HG03521 (cell line): ENCODE results near the gene FOXC1.

Experiments
- ATAC-seq: cut with Tn5 transposase; IDR thresholded peaks from one replicate; pipeline ENCODE4 v1.9.1; 2021; ENCODE audit warnings: mild to moderate bottlenecking, moderate library complexity; ENCODE audit not compliant: unreplicated experiment

FOXC1 gene

DNA sequence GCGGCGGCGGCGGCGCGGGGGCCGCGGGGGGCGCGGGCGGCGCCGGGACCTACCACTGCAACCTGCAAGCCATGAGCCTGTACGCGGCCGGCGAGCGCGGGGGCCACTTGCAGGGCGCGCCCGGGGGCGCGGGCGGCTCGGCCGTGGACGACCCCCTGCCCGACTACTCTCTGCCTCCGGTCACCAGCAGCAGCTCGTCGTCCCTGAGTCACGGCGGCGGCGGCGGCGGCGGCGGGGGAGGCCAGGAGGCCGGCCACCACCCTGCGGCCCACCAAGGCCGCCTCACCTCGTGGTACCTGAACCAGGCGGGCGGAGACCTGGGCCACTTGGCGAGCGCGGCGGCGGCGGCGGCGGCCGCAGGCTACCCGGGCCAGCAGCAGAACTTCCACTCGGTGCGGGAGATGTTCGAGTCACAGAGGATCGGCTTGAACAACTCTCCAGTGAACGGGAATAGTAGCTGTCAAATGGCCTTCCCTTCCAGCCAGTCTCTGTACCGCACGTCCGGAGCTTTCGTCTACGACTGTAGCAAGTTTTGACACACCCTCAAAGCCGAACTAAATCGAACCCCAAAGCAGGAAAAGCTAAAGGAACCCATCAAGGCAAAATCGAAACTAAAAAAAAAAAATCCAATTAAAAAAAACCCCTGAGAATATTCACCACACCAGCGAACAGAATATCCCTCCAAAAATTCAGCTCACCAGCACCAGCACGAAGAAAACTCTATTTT, 2.0 kb downstream of the FOXC1 start:
- no peak for ATAC-seq

DNA sequence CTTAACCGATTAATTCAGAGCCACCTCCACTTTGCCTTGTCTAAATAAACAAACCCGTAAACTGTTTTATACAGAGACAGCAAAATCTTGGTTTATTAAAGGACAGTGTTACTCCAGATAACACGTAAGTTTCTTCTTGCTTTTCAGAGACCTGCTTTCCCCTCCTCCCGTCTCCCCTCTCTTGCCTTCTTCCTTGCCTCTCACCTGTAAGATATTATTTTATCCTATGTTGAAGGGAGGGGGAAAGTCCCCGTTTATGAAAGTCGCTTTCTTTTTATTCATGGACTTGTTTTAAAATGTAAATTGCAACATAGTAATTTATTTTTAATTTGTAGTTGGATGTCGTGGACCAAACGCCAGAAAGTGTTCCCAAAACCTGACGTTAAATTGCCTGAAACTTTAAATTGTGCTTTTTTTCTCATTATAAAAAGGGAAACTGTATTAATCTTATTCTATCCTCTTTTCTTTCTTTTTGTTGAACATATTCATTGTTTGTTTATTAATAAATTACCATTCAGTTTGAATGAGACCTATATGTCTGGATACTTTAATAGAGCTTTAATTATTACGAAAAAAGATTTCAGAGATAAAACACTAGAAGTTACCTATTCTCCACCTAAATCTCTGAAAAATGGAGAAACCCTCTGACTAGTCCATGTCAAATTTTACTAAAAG, 2.7 kb downstream of the FOXC1 start:
- ATAC-seq = no peak

DNA sequence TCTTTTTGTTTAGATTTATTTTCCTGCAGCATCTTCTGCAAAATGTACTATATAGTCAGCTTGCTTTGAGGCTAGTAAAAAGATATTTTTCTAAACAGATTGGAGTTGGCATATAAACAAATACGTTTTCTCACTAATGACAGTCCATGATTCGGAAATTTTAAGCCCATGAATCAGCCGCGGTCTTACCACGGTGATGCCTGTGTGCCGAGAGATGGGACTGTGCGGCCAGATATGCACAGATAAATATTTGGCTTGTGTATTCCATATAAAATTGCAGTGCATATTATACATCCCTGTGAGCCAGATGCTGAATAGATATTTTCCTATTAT, 3.2 kb downstream of the FOXC1 start:
- ATAC-seq = no peak

DNA sequence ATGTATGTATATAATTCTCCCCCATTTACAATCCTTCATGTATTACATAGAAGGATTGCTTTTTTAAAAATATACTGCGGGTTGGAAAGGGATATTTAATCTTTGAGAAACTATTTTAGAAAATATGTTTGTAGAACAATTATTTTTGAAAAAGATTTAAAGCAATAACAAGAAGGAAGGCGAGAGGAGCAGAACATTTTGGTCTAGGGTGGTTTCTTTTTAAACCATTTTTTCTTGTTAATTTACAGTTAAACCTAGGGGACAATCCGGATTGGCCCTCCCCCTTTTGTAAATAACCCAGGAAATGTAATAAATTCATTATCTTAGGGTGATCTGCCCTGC, 3.6 kb downstream of the FOXC1 start:
- no peak for ATAC-seq

DNA sequence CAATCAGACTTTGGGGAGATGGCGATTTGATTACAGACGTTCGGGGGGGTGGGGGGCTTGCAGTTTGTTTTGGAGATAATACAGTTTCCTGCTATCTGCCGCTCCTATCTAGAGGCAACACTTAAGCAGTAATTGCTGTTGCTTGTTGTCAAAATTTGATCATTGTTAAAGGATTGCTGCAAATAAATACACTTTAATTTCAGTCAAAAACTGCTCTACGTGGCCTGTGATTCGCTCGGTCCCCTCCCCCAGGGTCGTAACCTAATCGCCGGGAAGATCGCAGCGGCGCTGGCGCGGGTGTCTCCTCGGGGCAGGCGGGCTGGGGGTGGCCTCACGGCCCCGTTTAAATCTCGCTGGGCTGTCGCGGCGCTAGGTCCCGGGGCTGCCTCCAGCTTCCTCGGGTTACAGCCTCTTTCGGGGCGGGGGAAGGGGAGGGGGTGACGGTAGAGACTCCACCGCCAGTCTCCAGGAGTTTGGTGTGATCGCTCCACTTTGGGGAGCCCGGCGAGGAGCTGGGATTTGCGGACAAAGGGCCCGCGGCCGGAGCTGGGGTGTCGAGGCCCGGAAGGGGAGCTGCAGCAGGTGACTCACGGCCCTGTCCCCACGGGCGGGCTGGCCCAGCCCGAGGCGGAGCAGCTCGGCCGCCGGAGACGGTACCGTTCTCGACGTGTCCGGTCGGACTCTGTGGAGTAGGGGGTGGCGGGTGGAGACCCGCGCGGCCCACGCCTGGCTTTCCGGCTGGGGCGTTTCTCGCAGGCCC, 4.2 kb downstream of the FOXC1 start:
- ATAC-seq = no peak

DNA sequence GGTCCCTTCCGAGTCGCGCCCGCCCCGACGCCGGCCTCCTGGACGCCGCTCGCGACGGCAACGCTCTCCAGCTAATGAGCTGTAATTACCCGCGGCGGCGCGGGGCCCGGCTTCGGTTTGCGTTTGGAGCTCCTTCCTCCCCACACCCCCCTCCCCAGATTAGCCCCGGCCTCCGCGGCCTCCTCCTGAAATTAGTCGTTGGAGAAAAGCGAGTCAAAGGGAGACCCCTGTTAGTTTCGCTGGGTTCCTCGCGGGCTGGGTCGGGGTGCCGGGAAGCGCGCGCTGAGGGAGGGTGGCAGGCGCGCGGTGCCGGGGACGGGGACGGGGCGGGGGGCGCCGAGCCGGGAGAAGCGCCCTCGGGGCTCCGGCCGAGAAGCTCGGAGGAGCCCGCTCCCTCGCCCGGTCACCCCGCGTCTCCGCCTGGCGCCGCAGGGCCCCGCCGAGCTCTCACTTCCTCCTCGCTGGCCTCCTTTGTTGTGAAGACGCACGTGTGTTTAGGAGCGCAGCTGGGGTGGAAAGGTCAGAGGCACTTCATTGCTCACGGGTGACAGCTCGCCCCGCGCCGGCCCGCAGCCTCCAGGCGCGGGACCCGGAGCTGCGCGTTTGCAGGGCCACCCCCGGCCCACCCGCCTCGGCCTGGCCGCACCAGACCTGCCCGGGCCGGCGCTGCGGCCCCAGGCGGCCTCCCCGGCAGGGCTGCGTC, 4.9 kb downstream of the FOXC1 start:
- no peak for ATAC-seq

DNA sequence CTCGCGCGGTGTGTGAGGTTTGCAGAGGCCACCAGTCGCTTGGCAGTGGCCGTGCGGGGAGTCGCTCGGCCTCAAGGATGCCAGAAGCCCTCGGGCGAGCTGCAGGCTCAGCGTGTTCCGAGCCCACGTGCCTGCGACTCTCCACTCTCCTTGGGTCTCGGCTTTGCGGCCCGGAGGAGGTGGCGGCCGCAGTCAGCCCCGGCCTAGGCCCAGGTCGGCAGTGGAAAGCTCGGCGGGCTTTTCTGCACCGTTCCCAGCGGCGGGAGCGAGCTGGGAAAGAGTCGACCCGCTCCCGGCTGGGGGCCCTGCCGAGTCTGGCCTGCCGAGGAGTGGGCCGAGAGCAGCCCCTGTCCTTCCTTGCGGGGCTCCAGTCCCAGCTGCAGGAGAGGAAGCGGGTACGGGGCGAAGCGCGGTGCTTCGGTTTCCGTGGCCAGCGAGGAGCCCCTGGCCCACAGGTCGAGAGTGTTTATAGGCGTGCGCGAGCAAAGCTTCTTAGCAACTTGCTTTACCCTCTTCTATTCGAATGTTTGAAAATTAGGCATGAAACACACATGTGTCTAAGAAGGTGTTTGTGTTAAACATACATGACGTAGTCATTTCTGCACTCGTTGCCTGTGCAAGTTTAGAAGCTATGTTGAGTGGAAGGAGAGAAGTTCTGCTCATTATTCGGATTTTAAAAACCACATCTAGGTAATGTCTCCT, 5.6 kb downstream of the FOXC1 start:
- ATAC-seq = no peak

DNA sequence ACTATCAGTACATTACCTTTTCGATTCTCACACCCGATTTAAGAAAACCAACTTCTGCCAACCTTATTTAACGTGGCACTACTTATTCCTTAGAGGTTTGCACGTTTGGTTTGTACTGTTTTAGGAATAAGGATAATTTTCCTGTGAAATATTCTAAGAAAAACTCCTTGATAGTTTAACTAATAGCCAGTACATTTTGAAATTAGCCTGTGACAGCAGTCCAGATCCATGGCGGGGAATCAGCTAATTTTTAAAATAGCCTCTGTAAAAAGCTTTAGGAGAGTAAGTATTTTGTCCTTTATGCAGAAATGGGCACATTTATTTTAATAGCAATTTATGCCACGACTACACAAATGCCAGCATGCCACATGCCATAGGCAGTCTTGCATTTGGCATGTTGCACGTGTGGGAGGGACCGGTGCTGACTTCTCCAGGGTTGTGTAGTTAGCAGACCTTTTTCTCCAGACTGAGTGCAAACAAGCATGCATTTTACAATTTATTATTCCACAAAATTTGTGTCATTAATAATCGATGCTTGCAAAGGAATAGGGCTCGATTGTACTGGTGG, 6.2 kb downstream of the FOXC1 start:
- no peak for ATAC-seq

DNA sequence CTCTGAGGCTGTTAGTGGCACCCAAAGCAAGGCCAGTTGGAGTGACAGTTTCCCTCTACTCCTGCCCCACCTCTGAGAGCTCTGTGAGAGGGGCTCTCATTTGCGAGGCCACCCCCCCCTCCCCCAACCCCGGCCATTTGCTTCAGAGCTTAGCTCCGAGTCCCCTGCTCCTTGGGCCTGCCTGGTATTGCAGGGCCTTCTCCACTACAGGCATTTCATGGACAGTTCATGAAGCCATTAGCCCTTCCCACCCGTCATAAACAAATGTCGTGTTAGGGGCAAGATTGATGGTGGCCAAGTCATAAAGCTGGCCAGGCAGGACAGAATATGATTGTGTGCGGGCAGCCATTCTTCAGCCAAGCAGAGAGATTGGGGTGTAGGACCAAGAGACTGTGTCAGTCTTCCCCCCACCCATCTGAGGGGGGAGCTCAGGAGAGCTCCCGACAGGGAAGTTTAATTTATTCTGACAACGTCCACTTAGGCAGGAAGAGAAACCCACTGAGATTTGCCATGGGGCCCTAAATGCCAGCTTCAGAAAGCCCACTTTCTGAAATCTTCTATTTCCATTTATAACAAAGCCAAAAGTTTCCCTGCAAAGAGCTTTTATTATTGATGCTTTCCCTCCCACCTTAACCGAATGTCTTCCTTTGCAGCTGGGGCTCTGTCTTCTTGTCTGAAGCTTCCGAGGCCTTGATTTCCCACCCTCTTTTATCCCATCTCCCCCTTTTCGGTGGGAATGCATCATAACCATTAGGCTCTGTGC, 7.2 kb downstream of the FOXC1 start:
- no peak for ATAC-seq

DNA sequence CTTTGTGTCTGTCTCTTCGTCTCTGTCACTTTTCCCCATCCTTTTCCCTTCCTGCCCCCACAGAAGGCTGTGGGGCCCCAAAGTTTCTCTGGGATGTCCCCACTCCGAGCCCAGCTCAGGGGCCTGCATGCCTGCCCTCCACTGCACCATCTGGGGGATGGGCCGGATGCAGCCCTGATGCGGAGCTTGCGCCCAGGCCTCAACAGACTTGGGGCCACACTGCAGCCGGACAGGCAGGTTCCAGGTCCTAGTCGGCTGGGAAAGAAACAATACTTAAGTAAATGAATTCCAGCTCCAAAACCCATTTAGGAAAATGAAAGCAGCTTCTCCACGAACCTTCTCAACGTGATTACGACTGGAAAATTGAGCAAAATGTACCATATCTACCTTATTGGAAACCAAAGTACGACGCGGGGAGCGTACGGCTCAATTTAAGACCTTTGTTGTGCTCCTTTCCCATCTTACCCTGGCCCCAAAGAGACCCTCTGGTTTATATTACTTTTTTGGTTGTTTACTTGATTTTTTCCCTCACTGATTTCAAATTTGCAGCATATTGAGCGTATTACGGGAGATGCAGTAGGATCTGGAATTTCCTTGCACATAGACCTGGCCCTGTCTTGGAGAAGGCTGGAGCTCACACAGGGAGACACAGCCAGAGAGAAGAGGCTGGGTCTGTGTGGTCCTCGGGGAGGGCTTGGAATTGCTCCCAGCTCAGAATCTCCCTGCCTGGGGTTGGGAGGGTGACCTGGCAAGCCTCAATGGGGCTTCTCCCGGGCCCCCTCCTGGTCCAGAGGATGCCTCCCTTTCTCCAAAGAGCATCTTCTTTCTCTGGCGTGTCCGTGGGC, 8.0 kb downstream of the FOXC1 start:
- ATAC-seq = no peak

DNA sequence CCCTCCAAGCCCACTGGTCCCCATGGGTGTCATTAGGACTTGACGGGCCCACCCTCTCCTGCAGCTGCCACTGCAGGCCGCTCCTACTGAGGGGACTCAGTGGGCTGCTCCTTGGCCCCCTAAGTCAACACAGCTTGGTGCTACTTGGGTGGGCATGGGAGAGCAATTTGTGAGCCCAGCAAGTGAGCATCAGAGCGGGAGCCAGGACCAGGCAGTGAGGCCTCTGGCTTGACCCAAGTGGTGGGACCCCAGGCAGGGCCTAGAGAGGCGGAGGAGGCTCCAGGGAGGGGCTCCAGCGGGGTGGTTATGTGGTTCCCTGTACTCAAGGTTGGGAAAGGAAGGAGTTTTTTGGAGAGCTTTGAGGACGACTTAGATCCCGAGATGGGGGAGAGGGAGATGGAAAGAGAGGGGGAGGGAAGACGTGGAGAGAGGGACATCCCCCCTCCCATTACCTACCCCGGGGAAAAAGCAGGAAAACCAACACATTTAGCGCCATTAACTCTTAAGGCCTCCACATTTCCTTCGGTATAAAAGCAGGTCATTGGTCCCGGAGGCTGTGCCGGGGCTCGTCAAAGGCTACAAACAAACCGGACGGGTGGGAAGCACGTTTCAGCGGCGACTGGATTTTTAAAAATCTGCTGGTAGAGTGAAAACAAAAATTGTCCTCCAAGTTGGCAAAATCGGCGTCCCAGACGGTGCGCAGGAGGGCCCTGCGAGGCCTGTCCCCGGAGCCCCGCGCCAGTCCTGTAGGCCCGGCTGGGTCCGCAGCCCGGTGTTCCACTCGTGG, 8.8 kb downstream of the FOXC1 start:
- no peak for ATAC-seq

DNA sequence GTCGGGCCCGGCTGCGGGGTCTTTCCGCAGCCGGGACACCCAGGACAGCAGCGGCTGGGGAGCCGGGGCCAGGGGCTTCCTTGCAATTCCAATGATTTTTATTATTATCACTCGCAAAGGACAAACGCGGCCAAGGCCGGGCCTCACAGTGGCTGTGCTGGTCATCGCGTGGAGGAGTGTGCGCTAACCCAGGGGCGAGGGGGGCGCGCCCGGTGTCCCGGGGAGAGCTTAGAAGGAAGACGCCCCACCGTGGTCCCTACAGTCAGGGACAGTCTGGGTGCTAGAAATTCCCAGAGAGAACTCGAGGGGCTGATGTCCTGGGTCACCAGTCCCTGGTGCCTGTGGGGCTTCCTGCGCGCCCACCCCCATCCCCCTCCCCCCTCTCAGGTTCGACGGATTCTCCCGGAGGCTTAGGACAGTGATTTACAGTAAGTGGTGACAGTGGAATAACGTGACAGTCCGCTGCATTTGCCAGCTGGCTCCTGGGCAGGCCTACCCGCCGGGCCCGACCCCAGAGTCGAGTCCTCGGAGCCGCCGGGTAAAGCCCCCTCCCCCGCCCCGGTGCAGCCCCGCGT, 9.5 kb downstream of the FOXC1 start:
- ATAC-seq = no peak

DNA sequence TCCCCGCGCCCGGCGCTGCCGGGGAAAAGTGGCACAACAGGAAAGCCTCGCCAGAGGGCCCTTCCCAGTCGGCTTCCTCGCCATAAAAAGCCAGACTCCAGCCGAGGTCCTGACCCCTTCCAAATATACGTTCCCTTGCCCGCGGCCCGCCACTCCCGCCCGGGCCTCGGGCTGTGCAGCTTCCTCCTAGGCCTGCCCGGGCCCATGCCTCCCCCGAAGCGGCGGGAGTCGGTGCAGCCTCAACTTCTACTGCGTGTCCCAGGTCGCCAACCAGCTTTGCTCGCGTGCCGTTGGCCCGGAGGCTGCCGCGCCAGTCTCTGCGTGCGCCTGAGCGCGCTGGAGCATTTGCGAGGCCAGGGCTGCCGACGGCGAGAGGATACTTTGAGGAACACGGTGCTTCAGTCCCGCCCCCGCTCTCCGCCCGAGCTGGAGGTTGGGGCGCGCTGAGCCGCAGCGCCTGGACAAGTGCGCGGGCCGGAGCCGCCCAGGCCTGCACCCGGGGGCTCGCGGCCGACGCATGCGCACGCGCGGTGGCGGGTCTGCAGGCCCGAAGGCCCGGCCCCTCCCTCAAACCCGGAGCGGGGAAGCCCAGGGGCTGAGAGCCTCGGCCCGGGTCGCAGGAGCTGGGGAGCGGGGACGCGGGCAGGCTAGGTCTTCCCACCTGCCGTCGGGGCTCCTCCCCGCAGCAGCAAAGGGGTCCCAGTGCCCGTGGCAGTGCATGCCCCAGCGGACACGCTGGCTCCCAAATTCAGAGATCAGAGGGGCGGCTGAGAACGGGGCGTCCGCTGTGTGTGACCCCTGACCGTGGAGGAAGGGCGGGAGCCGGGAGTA, 10.2 kb downstream of the FOXC1 start:
- ATAC-seq = no peak

DNA sequence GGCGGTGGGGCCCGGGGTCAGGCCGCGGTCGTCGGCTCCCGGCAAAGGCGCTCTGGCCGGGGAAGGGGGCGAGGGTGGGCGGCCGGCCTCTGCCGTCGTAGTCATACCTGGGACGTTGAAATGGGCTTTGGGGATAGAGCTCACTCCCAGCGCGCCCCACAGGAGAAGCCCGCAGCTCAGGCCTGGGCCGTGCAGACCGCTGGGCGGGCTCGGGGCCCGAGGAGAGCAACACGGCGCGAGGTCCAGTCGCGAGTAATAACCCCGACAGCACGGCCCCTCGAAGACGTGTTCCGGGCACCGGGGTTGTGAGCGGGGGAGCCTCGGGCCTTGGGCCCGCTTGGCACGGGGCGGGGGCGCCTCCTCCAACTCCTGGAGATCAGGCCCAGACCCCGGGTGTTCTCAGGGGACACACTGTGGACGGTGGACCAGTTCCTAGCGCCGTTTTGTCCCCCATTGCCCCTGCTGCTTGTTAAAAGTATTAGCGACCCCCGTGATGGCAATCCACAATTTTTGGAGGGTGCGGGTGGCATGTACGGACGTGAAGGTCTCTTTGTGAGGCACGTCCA, 10.9 kb downstream of the FOXC1 start:
- ATAC-seq = no peak

DNA sequence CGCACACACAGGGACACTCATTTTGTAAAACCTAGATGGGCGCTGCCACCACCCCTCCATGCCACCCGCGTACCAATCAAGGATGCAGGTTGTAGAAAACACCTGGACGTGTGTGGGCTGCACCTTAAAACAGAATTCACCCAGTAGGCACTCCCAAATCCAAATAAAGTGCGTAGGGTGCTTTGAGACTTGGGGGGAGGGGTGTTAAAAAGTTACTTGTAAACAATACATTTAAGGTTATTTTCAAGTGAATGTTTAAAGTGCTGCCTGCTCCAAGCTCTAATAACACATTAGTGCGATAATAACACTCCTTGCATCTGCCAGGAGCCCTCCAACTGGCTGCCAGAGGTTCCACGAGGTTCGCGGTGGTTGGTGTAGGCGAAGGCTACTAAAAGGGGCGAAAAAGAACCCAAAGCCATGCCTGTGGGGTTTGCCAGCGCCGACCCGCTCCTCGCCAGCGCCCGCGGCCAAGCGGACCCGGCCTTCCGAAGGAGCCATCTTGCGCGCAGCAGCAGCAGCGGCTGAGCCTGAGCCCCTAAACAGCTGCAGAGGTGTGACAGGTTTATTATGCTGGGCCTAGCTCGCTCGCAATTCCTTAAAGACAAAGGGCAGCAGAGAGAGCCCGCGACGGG, 11.5 kb downstream of the FOXC1 start:
- ATAC-seq = no peak

DNA sequence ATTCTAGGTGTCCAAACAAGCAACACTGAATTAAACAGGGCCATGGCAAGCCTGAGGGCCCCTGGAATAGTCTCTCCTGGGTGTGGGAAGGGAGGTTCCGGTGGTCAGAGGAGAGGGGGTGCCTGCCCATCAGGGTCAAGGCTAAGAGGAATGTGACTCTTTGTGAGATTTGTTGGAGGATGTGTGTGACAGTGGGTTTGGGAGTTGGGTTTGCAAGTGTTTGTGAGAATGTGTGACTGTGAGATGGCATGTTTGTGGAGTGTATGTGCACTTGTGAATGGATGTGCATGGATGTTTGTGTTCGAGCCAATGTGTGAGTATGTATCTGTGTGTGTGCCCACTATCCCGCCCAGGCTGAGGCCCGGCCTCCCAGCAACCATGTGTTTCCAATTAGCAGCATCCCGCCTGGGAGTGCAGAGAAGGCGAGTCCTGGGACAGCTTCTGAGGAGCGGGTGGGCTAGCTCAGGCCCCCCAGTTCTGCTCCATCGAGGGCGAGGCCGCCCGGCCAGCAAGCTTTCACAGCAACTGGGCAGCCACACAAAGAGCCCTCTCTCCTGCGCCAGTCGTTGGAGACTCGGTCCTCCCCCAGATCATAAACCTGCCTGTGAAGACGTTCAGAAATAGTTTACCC, 12.6 kb downstream of the FOXC1 start:
- no peak for ATAC-seq
